SK-N-SH (cell line): ENCODE data around the gene SLC9A8. TPM values are rescaled to one million over a fixed set of nuclear protein-coding genes. Genes with fewer than 3 reads are reported as not detected.

Source experiments
- CTCF ChIA-PET: fragments of 300-600, 350-600 bp; formaldehyde crosslinking; extraction: SDS; loops from one replicate; lab custom pipeline; 2021; lab: Yijun Ruan, JAX
- POLR2A ChIA-PET: fragments of 350-600 bp; sonication (Branson Sonifier 250); formaldehyde crosslinking; extraction: SDS; loops from one replicate; lab custom pipeline; 2020; ENCODE audit warnings: antibody characterized with exemption, inconsistent platforms; lab: Yijun Ruan, JAX
- DNase-seq: peaks from one replicate; pipeline ENCODE4 v3.0.0; 2012
- H2AFZ ChIP-seq: fragments of 200-600 bp; sonication (generic); 2 replicates; pipeline ENCODE4 v1.8.1; 2016; ENCODE audit warnings: antibody characterized with exemption, mild to moderate bottlenecking, low read depth
- H3F3A ChIP-seq: fragments of 200-600 bp; sonication (generic); replicated peaks from 2 replicates; pipeline ENCODE3; 2016; ENCODE audit warnings: antibody characterized with exemption, mild to moderate bottlenecking; ENCODE audit not compliant: insufficient read depth
- H3K27ac ChIP-seq, 2 experiments: fragments of 200-500 bp in 1 of 2; fragments of 200-600 bp in 1 of 2; sonication (Bioruptor generic) in 1 of 2; sonication (generic), shearing (Covaris generic) in 1 of 2; 2 replicates each; pipeline versions ENCODE4 v1.5.1 to v1.6.1; 2014 to 2016; ENCODE audit warnings: low read depth in 2 of 2, inconsistent platforms in 1 of 2, low read length in 1 of 2, mild to moderate bottlenecking in 1 of 2, mixed read lengths in 1 of 2
- H3K27me3 ChIP-seq: fragments of 200-600 bp; sonication (generic), shearing (Covaris generic); 2 replicates; pipeline ENCODE4 v1.6.1; 2016; ENCODE audit warnings: mixed run types; ENCODE audit not compliant: insufficient read depth
- H3K36me3 ChIP-seq, 2 experiments: fragments of 200-500 bp in 1 of 2; fragments of 200-600 bp in 1 of 2; sonication (Bioruptor generic) in 1 of 2; sonication (generic) in 1 of 2; replicated peaks in 1 of 2; 2 replicates each; pipeline versions ENCODE3 to v1.5.1; 2014 to 2016; ENCODE audit warnings: low read length in 1 of 2, mild to moderate bottlenecking in 1 of 2; ENCODE audit not compliant: insufficient read depth in 2 of 2, control insufficient read depth in 1 of 2
- H3K4me1 ChIP-seq, 2 experiments: fragments of 200-500 bp in 1 of 2; fragments of 200-600 bp in 1 of 2; sonication (Bioruptor generic) in 1 of 2; sonication (generic), shearing (Covaris generic) in 1 of 2; 2 replicates each; pipeline versions ENCODE4 v1.5.1 to v1.6.1; 2014 to 2016; ENCODE audit warnings: low read depth in 1 of 2, low read length in 1 of 2, mixed run types in 1 of 2; ENCODE audit not compliant: insufficient read depth in 2 of 2, control insufficient read depth in 1 of 2
- H3K4me2 ChIP-seq: fragments of 200-600 bp; sonication (generic), shearing (Covaris generic); 2 replicates; pipeline ENCODE4 v1.6.1; 2017; ENCODE audit warnings: mixed run types
- H3K4me3 ChIP-seq, 2 experiments: fragments of 200-500 bp in 1 of 2; fragments of 200-600 bp in 1 of 2; sonication (Bioruptor generic) in 1 of 2; sonication (generic), shearing (Covaris generic) in 1 of 2; 2 replicates each; pipeline versions ENCODE4 v1.5.1 to v1.8.1; 2014 to 2016; ENCODE audit warnings: low read depth in 2 of 2, inconsistent platforms in 1 of 2, low read length in 1 of 2, mild to moderate bottlenecking in 1 of 2, mixed read lengths in 1 of 2, moderate library complexity in 1 of 2
- H3K79me2 ChIP-seq: fragments of 200-600 bp; sonication (generic); 2 replicates; pipeline ENCODE4 v1.8.1; 2017; ENCODE audit warnings: mild to moderate bottlenecking; ENCODE audit not compliant: insufficient read depth
- H3K9ac ChIP-seq: fragments of 200-600 bp; sonication (generic); 2 replicates; pipeline ENCODE4 v1.6.1; 2017; ENCODE audit warnings: mixed run types
- H3K9me2 ChIP-seq: fragments of 200-600 bp; sonication (generic); 2 replicates; pipeline ENCODE4 v1.6.1; 2017; ENCODE audit warnings: mixed run types
- H3K9me3 ChIP-seq: fragments of 200-600 bp; sonication (generic); 2 replicates; pipeline ENCODE4 v1.6.1; 2017; ENCODE audit warnings: mixed run types, mild to moderate bottlenecking, moderate library complexity
- H4K20me1 ChIP-seq: fragments of 200-600 bp; sonication (generic); 2 replicates; pipeline ENCODE4 v1.6.1; 2017; ENCODE audit warnings: mild to moderate bottlenecking, mixed run types; ENCODE audit not compliant: insufficient read depth
- ELF1 ChIP-seq: IDR thresholded peaks from 2 replicates; pipeline ENCODE4 v1.4.0; 2012
- FOXJ3 ChIP-seq: sonication (generic); formaldehyde crosslinking; IDR thresholded peaks from 2 replicates; pipeline ENCODE4 v1.5.1; 2020; ENCODE audit warnings: mild to moderate bottlenecking, missing genetic modification reagents
- GABPA ChIP-seq: IDR thresholded peaks from 2 replicates; pipeline ENCODE4 v1.4.0; 2012; ENCODE audit warnings: low read depth, mild to moderate bottlenecking
- GATA2 ChIP-seq: sonication (generic); formaldehyde crosslinking; IDR thresholded peaks from 2 replicates; pipeline ENCODE4 v1.5.0; 2020; ENCODE audit warnings: mild to moderate bottlenecking, missing genetic modification reagents
- RCOR1 ChIP-seq: fragments of 150-350 bp; IDR thresholded peaks from 2 replicates; pipeline ENCODE4 v1.6.1; 2017; ENCODE audit warnings: antibody characterized with exemption, low read length
- RXRA ChIP-seq: IDR thresholded peaks from 2 replicates; pipeline ENCODE4 v1.4.0; 2012; ENCODE audit warnings: low read depth, mild to moderate bottlenecking, borderline replicate concordance
- SMC3 ChIP-seq: IDR thresholded peaks from 2 replicates; pipeline ENCODE4 v1.6.1; 2012; ENCODE audit warnings: low read depth, low read length, improper control_type of control experiment
- TAF1 ChIP-seq: IDR thresholded peaks from 2 replicates; pipeline ENCODE4 v1.6.1; 2012; ENCODE audit warnings: low read depth, mild to moderate bottlenecking, low read length, moderate library complexity, borderline replicate concordance
- TEAD4 ChIP-seq: IDR thresholded peaks from 2 replicates; pipeline ENCODE4 v1.4.0; 2012; ENCODE audit warnings: mild to moderate bottlenecking, borderline replicate concordance; ENCODE audit not compliant: insufficient read depth
- USF2 ChIP-seq: fragments of 150-350 bp; IDR thresholded peaks from 2 replicates; pipeline ENCODE4 v1.6.1; 2017; ENCODE audit warnings: antibody characterized with exemption, low read length, low read depth, borderline replicate concordance
- ZBTB33 ChIP-seq: IDR thresholded peaks from 2 replicates; pipeline ENCODE4 v1.4.0; 2012; ENCODE audit warnings: low read depth, borderline replicate concordance
- WGBS: methylation state at CpG from one replicate; pipeline ENCODE4 v1.1.6; 2017; ENCODE audit warnings: low lambda C conversion rate; 5-methylcytosine and 5-hydroxymethylcytosine counted together
- polyA plus RNA-seq, 3 experiments: library from polyadenylated mRNA; depleted of rRNA; stranded (reverse); fragments of >200 nt; gene quantifications; 2 replicates each; pipeline ENCODE4 v1.2.3, GENCODE V29; 2012
- TF ChIP-seq, protein P1 (sequence below): fragments of 200-600 bp; sonication (generic); IDR thresholded peaks from 2 replicates; pipeline ENCODE4 v1.6.1; 2017; ENCODE audit warnings: antibody characterized with exemption, mild to moderate bottlenecking, moderate library complexity

Gene SLC9A8
- polyA plus RNA-seq, 1 of the 3 experiments (the other 2 are of a cell fraction), result 3.4 TPM

DNA sequence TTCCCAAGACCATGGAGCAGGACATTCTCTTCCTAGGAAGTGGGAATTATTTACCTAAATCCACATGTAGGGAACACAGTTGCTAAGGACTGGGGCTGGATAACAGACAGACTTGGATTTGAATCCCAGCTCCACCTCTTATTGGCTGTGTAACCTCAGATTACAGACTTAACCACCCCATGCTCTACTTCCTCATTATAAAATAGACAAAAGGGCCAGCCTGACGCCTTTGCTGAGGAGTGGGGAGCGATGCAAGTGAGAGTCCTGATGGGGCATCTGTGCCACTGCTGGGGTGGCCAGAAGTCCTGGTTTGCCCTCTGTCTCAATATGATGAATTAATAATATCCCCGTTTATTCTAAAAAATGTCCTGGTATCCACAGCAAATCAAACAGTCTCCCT lies 55.9 kb downstream of the SLC9A8 start:
- Histone ChIP-seq H3K27ac (no peak overlapping the region), H3F3A (no peaks in the 10 kb centered on the region), H3K4me3 (no peak overlapping the region), H3K4me1 (0 out of 4 replicates have a peak, but pooled peaks cover 0 to 8% of the 10 kb centered on the region in 2 experiments), H2AFZ (no peak overlapping the region), H3K4me2 (no peak overlapping the region), H3K9ac (no peak overlapping the region), H3K36me3 (peaks cover 4 to 18% of the 10 kb centered on the region in 2 experiments), H3K79me2 (no peaks in the 10 kb centered on the region), H3K9me2 (no peaks in the 10 kb centered on the region), H4K20me1 (no peaks in the 10 kb centered on the region), H3K9me3 (no peaks in the 10 kb centered on the region)
- ChIA-PET CTCF (interaction anchor here (1.0 kb wide), 1 partner anchor 20 kb away, joined by 4 read pairs; no protein-coding TSS in a partner anchor), POLR2A (no interaction called here)
- DNase-seq, result no peak
- 97% methylated on average over 2 of the region's 3 CpGs for WGBS
- TF ChIP-seq TAF1, result no peak
- no peak for TF ChIP-seq TEAD4
- no peak for TF ChIP-seq RCOR1
- TF ChIP-seq, protein P1, sequence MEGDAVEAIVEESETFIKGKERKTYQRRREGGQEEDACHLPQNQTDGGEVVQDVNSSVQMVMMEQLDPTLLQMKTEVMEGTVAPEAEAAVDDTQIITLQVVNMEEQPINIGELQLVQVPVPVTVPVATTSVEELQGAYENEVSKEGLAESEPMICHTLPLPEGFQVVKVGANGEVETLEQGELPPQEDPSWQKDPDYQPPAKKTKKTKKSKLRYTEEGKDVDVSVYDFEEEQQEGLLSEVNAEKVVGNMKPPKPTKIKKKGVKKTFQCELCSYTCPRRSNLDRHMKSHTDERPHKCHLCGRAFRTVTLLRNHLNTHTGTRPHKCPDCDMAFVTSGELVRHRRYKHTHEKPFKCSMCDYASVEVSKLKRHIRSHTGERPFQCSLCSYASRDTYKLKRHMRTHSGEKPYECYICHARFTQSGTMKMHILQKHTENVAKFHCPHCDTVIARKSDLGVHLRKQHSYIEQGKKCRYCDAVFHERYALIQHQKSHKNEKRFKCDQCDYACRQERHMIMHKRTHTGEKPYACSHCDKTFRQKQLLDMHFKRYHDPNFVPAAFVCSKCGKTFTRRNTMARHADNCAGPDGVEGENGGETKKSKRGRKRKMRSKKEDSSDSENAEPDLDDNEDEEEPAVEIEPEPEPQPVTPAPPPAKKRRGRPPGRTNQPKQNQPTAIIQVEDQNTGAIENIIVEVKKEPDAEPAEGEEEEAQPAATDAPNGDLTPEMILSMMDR, result no peak
- no peak for TF ChIP-seq ELF1
- no peak for TF ChIP-seq GABPA
- TF ChIP-seq FOXJ3, result no peak
- no peak for TF ChIP-seq USF2
- TF ChIP-seq ZBTB33, result no peak
- TF ChIP-seq, all 33 proteins: peak for 0
- H3K27me3 ChIP-seq, result no peaks in the 10 kb centered on the region

DNA sequence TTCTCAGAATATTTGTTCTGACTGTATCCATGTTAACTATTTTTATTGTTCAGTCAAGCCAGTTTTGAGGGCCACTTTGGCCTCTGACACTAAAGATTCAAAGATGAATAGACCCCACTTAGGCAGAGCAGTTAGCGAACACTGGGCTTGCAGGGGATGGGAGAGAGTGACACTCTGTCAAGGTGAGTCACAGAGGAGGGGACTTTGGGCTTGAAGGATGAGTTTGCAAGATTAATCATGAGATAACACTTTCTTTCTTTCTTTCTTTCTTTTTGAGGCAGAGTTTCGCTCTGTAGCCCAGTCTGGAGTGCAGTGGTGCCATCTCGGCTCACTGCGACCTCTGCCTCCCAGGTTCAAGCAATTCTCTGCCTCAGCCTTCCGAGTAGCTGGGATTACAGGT lies 56.3 kb downstream of the SLC9A8 start:
- ChIA-PET CTCF (interaction anchor here (1.0 kb wide), 1 partner anchor 20 kb away, joined by 4 read pairs; no protein-coding TSS in a partner anchor), POLR2A (no interaction called here)
- no peak overlapping the region for H3K4me3 ChIP-seq
- H4K20me1 ChIP-seq, result no peaks in the 10 kb centered on the region
- TF ChIP-seq RXRA (no peak), GATA2 (no peak), FOXJ3 (no peak), SMC3 (no peak), TAF1 (no peak)
- H3K36me3 ChIP-seq, result peaks cover 4 to 16% of the 10 kb centered on the region in 2 experiments
- no peaks in the 10 kb centered on the region for H3K9me2 ChIP-seq
- H3K79me2 ChIP-seq, result no peaks in the 10 kb centered on the region
- H3F3A ChIP-seq, result no peaks in the 10 kb centered on the region
- no peak overlapping the region for H2AFZ ChIP-seq
- 0 out of 4 replicates have a peak, but pooled peaks cover 0 to 8% of the 10 kb centered on the region in 2 experiments for H3K4me1 ChIP-seq
- WGBS, result 95% methylated on average over 5 of the region's 5 CpGs
- no peak overlapping the region for H3K4me2 ChIP-seq
- H3K9ac ChIP-seq, result no peak overlapping the region
- H3K27ac ChIP-seq, result no peak overlapping the region
- no peaks in the 10 kb centered on the region for H3K27me3 ChIP-seq
- DNase-seq, result no peak
- no peaks in the 10 kb centered on the region for H3K9me3 ChIP-seq
